Thyroid gland (tissue), 4 donors: Measurements from ENCODE around the gene ABCC1. TPM values are rescaled to one million over a fixed set of nuclear protein-coding genes. Genes with fewer than 3 reads are reported as not detected.
"Not testable (repeated sequence)": the region's sequence is repeated elsewhere in the genome, so short reads cannot be mapped to it uniquely, and the experiment has no call there.

ENCODE experiments used
- DNase-seq, 2 donors: peaks; one replicate each; pipeline ENCODE4 v3.0.0-alpha.2; 2019
- H3K27ac ChIP-seq, 3 donors: fragments of 200-600 bp; sonication (generic); 1 replicate in 2 of 3; 2 replicates in 1 of 3; pipeline ENCODE4 v1.5.1; 2016 to 2019; ENCODE audit warnings: mild to moderate bottlenecking in 1 of 3, moderate library complexity in 1 of 3
- H3K27me3 ChIP-seq: fragments of 200-600 bp; sonication (generic); one replicate; pipeline ENCODE4 v1.5.1; 2019
- H3K36me3 ChIP-seq, 2 donors: fragments of 200-600 bp; sonication (generic); one replicate each; pipeline ENCODE4 v1.5.1; 2016 to 2019
- H3K4me1 ChIP-seq, 2 donors: fragments of 200-600 bp; sonication (generic); one replicate each; pipeline ENCODE4 v1.5.1; 2017 to 2019
- H3K4me3 ChIP-seq, 3 donors: fragments of 200-600 bp; sonication (generic); replicated peaks in 1 of 3; 1 replicate in 2 of 3; 2 replicates in 1 of 3; pipeline ENCODE4 v1.5.1; 2016; ENCODE audit warnings: mild to moderate bottlenecking in 1 of 3
- H3K9me3 ChIP-seq: fragments of 200-600 bp; sonication (generic); one replicate; pipeline ENCODE4 v1.5.1; 2017
- POLR2A ChIP-seq, 2 donors: fragments of 450-650 bp; IDR thresholded peaks; one replicate each; pipeline ENCODE4 v1.6.1; 2017; ENCODE audit warnings: antibody characterized with exemption in 2 of 2, mild to moderate bottlenecking in 2 of 2, moderate library complexity in 1 of 2
- WGBS, 2 donors: methylation state at CpG; one replicate each; pipeline ENCODE4 v1.1.5; 2017; 5-methylcytosine and 5-hydroxymethylcytosine counted together
- intact Hi-C: fragments of 100-400 bp; cut with DNase I; formaldehyde crosslinking; loops from one replicate; pipeline ENCODE4 v1.15.1; 2023
- total RNA-seq, 4 donors: library from RNA; depleted of rRNA; stranded (reverse); fragments of >200 nt; gene quantifications; one replicate each; pipeline ENCODE4 v1.2.3, GENCODE V29; 2016
- TF ChIP-seq, protein P1 (sequence below), 6 experiments: fragments of 200-600 bp in 3 of 6; fragments of 450-650 bp in 3 of 6; sonication (generic) in 3 of 6; IDR thresholded peaks; one replicate each; pipeline ENCODE4 v1.5.1; 2016 to 2019; ENCODE audit warnings: antibody characterized with exemption in 6 of 6, mild to moderate bottlenecking in 2 of 6, inconsistent platforms in 1 of 6, moderate library complexity in 1 of 6

The ABCC1 gene
- total RNA-seq, 4 donors from 2014 or later = 42.7 to 76.7 (median 70.1) TPM

DNA sequence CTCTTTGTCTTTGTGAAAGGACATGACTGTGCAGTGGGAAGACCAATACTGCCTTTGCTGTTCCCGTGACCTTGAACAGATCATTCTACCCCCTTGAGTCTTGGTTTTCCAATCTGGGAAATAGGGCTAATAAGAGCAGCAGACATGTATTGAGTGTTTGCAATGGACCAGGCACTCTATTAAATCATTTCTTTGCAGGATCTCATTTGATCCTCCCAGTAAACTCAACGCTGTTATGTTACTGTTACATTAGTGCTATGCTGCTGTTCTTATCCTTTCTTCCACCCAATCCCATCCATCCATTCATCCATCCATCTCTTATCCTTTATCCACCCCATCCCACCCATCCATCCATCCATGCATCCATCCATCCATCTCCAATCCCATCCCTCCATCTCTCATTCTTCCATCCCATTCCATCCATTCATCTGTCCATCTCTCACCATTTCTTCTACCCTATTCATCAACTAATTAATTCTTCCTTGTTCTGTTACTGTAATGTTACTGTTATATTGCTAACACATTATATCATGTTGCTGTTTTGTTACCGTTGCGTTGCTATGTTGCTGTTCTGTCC, 208.8 kb downstream of the ABCC1 start:
- Histone ChIP-seq H3K4me1 (no peaks in the 10 kb centered on the region), H3K27ac (no peak overlapping the region), H3K4me3 (no peak overlapping the region), H3K36me3 (no peaks in the 10 kb centered on the region), H3K27me3 (no peaks in the 10 kb centered on the region), H3K9me3 (no peaks in the 10 kb centered on the region)
- no peak for DNase-seq
- TF ChIP-seq, protein P1, sequence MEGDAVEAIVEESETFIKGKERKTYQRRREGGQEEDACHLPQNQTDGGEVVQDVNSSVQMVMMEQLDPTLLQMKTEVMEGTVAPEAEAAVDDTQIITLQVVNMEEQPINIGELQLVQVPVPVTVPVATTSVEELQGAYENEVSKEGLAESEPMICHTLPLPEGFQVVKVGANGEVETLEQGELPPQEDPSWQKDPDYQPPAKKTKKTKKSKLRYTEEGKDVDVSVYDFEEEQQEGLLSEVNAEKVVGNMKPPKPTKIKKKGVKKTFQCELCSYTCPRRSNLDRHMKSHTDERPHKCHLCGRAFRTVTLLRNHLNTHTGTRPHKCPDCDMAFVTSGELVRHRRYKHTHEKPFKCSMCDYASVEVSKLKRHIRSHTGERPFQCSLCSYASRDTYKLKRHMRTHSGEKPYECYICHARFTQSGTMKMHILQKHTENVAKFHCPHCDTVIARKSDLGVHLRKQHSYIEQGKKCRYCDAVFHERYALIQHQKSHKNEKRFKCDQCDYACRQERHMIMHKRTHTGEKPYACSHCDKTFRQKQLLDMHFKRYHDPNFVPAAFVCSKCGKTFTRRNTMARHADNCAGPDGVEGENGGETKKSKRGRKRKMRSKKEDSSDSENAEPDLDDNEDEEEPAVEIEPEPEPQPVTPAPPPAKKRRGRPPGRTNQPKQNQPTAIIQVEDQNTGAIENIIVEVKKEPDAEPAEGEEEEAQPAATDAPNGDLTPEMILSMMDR (IDR thresholded peaks at IDR 0.05) = no peak
- TF ChIP-seq POLR2A (IDR thresholded peaks at IDR 0.05) = no peak
- intact Hi-C loops = no loop called here
- WGBS, 2 donors = 83 to 89% methylated on average over 4 of the region's 4 CpGs

DNA sequence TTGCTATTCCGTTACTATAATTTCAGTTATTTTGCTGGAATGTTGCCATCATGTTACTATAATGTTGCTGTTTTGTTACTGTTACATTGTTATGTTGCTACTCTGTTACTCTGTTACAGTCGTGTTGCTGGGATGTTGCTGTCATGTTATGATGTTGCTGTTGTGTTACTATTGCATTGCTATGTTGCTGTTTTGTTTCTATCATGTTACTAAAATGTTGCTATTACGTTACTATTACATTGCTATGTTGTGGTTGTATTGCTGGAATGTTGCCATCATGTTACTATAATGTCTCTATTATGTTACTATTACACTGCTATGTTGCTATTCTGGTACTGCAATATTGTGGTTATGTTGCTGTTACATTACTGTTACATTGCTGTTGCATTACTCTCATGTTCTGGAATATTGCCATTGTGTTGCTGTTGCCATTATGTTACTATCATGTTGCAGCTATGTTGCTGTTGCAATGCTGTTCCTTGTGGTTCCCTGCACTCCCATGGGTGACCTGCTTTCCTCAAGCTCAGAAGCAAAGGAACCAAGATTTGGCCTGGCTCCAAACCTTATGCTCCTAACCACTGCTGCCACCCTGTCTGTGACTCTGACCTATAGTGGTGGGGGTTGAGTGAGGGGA, 209.4 kb downstream of the ABCC1 start:
- intact Hi-C loops = no loop called here
- Histone ChIP-seq H3K4me3 (no peak overlapping the region), H3K27ac (no peak overlapping the region), H3K4me1 (no peaks in the 10 kb centered on the region), H3K36me3 (no peaks in the 10 kb centered on the region), H3K27me3 (no peaks in the 10 kb centered on the region), H3K9me3 (no peaks in the 10 kb centered on the region)
- DNase-seq = no peak
- no peak for TF ChIP-seq POLR2A (IDR thresholded peaks at IDR 0.05)
- TF ChIP-seq, protein P1 (IDR thresholded peaks at IDR 0.05) = no peak
- 79 to 91% methylated on average over 3 of the region's 3 CpGs for WGBS, 2 donors

DNA sequence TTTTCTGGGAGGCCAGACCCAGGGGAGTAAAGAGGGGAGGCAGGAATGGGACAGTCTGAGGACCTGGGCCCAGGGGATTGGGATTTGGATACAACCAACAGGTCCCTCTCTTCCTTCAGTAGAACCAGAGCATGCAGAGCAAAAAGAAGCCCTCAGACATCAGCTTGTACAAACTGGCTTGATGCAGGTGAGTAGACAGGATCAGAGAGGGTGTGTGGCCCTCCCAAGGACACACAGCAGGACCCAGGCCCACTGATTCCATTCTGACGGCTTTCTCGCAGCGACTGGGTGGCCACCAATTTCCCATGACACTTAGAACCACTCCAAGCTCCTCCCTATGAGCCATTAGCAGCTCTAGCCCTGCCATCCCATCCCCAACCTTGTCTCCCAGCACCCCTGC, 210.2 kb downstream of the ABCC1 start:
- Histone ChIP-seq H3K27ac (no peak overlapping the region), H3K27me3 (no peaks in the 10 kb centered on the region), H3K9me3 (no peaks in the 10 kb centered on the region), H3K36me3 (no peaks in the 10 kb centered on the region), H3K4me3 (no peak overlapping the region), H3K4me1 (no peaks in the 10 kb centered on the region)
- DNase-seq = no peak
- TF ChIP-seq POLR2A (IDR thresholded peaks at IDR 0.05) = no peak
- TF ChIP-seq, protein P1 (IDR thresholded peaks at IDR 0.05) = no peak
- WGBS, 2 donors = 91 to 96% methylated on average over 3 of the region's 3 CpGs
- intact Hi-C loops = no loop called here

DNA sequence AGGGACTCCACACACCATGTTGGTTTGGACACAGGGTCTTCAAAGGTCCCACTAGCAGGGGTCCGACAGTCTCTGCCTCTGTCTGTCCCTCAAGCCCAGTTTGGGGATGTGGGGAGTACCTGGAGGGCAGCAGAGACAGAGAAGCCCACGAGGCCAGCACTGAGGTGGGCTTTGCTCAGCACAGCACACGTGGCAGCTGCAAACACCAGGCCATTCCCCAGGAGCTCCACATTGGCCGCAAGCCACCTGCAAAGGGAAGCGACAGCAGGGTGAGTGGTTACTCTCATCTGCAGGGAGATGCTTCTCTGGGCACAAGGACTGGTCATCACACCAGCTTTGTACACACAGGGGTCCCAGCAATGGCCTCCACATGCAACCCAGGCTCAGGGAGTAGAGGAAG, 211.9 kb downstream of the ABCC1 start:
- no peaks in the 10 kb centered on the region for H3K4me1 ChIP-seq
- H3K9me3 ChIP-seq = no peaks in the 10 kb centered on the region
- no peaks in the 10 kb centered on the region for H3K27me3 ChIP-seq
- 78 to 100% methylated on average over 2 to 5 of the region's 5 CpGs for WGBS, 2 donors
- intact Hi-C loops = no loop called here
- no peak for DNase-seq
- no peaks in the 10 kb centered on the region for H3K36me3 ChIP-seq
- no peak for TF ChIP-seq POLR2A (IDR thresholded peaks at IDR 0.05)
- TF ChIP-seq, protein P1 (IDR thresholded peaks at IDR 0.05) = no peak
- H3K4me3 ChIP-seq = no peak overlapping the region
- H3K27ac ChIP-seq = no peak overlapping the region

DNA sequence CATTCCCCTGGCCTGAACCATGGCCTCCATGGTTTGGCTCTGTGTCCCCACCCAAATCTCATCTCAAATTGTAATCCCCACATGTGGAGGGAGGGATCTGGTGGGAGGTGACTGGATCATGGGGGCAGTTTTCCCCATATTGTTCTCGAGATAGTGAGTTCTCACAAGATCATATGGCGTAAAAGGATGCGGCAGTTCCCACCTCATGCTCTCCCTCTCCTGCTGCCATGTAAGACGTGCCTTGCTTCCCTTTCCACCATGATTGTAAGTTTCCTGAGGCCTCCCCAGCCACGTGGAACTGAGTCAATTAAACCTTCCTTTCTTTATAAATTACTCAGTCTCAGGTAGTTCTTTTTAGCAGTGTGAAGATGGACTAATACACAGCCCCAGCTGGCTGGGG, 212.4 kb downstream of the ABCC1 start:
- H3K4me3 ChIP-seq, H3K27me3 ChIP-seq, DNase-seq, H3K36me3 ChIP-seq, intact Hi-C loops, H3K27ac ChIP-seq, H3K9me3 ChIP-seq, H3K4me1 ChIP-seq: not testable (repeated sequence)
- 89 to 92% methylated on average over 5 of the region's 5 CpGs for WGBS, 2 donors
